NCI-H2227 treated with DMSO at 0.1 percent for 48 hours (cell line): ENCODE measurements around the gene EIF2B2.

Source experiments
- DNase-seq: peaks from one replicate; lab custom pipeline; 2025; lab: John Stamatoyannopoulos, UW

The EIF2B2 gene

DNA sequence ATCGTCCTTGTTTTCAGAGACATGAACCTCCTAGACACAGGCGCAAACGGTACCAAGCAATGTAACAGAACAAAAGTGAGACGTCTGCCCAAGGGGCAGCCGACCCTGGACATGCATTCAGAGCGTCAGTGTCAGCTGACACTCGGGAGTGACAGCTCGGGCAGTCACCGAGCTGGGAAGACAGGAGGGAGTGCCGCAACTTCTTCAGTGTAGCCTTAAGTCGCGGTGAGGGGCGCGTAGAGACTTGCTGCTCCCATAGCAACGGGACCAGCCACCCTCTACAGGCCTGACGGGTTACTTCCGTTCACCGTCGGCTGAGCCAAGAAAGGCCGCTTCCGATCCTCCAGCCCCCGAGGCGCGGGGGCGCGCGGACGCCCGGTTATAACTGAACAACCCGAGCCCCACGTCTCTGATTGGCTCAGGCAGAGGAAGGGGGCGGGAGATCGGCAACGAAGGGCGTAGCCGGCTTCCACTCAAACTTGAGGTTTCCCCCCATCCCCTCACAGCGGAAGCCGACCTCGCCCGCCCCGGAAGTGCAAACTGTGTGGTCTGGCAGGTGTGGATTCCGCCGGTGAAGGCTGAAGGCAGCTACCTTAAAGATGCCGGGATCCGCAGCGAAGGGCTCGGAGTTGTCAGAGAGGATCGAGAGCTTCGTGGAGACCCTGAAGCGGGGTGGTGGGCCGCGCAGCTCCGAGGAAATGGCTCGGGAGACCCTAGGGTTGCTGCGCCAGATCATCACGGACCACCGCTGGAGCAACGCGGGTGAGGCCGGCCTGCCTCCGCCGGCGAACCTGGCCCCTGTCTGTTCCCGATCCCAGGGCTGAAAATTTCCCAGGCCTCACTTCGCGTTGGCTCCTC is at the start of gene EIF2B2:
EIF2B2 (plus strand) TSS at position 530 of the 858 bp plus-strand sequence; CDS start at position 600, 70 bp downstream.
- peak; percentile 90 for DNase-seq

DNA sequence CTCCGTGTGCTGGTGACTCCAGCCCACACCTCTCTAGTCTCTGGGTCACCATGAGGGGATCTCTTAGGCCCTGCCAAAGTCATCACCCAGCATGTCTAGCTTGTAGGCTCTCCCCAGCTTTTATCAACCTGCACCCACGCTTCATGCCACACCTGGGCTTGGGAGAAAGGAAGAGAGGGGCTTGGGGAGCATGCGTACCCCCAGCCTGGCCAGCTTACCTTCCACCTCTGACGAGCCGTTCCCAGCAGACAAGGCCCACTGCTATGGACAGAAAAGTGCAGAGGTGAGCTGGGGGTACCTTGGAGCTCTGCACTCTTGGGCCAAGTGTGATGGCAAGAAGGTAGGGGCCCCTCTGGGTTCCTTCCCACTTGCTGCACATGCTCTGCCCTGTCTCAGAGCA is 49.0 kb upstream of the EIF2B2 start:
- no peak for DNase-seq

- peak; percentile 48 for DNase-seq
Observed at GRCh38 chr14:74954232-74954946, 48.3 kb upstream of the EIF2B2 start.

GRCh38 chr14:74954947-74955228 is 47.8 kb upstream of the EIF2B2 start:
- DNase-seq, result no peak

DNA sequence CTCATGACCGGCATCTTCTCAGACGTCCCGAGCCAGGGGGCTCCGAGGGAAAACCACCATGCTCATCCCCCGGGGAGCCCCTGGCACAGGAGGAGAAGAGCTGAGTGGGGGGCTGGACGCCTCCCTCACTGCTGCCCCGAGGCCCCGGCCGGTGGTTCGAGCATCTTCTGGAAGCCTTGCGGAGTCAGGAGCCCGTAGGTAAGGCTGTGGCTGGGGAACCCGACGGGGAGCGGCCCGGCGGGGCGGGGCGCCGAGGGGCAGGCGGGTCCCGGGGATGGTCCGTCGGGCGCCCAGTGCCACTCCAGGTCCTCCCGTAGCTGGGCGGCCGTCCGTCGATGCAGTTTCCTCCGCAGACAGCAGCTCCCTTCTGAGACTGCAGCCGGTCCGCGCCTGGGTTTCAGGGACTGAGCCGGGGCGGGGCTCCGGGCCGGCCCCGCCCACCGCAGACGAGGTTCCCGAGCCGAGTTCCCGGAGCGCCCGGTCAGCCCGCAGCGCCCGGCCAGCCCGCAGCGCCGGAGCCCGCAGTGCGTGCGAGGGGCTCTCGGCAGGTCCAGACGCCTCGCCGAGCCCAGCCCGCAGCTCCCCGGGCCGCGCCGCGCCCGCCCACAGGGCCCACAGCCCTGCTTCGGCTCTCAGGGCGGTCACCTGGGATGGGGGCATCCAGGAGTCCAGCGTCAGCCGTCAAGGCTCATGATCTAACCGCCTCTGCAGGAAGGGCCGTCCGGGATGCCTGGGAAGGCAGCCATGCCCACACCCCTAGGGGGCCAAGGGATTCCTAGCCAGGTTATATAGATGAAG is 47.3 kb upstream of the EIF2B2 start, which contains the start of gene PGF:
PGF (minus strand) TSS at position 369 of the 798 bp plus-strand sequence; CDS start at position 14, 355 bp downstream.
- DNase-seq, result peak; percentile 24

DNA sequence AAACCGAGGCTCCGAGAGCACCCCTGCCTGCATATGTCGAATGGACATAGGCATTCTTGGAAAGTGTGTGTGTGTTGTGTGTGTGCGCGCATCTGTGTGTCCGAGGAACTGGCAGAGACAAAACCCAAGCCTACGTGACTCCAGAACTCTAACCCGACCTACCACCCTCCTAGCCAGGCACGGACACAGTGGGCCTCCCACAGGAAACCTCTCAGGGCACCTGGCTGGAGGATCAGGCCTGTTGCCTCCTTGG is 46.8 kb upstream of the EIF2B2 start:
- DNase-seq, result no peak

- no peak for DNase-seq
Observed at GRCh38 chr14:74956280-74957072, 46.2 kb upstream of the EIF2B2 start.

GRCh38 chr14:74959596-74960180 is 43.0 kb upstream of the EIF2B2 start:
- DNase-seq, result no peak

GRCh38 chr14:74960736-74961135 is 42.0 kb upstream of the EIF2B2 start:
- DNase-seq, result no peak

- no peak for DNase-seq
Observed at GRCh38 chr14:74961238-74961911, 41.3 kb upstream of the EIF2B2 start.

GRCh38 chr14:74962046-74962445 is 40.7 kb upstream of the EIF2B2 start:
- DNase-seq, result no peak

DNA sequence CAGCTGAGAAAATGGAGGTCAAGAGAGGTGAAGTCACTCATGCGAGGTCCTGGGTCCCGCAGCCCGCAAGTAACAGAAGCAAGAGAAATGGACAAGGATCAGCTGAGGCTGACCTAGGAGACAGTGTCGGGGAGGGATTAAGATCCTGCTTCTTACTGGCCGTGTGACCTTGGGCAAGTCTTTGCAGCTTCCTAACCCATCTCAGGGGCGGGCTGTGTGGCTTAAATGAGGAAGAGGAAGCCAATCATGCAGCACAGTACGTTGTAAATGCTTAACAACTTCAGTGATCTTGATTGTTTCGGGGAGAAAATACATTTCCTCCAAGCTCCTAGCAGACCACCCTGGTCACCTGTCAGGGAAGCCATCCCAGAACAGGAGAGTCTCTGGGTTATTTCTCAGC is 40.2 kb upstream of the EIF2B2 start:
- DNase-seq, result no peak

DNA sequence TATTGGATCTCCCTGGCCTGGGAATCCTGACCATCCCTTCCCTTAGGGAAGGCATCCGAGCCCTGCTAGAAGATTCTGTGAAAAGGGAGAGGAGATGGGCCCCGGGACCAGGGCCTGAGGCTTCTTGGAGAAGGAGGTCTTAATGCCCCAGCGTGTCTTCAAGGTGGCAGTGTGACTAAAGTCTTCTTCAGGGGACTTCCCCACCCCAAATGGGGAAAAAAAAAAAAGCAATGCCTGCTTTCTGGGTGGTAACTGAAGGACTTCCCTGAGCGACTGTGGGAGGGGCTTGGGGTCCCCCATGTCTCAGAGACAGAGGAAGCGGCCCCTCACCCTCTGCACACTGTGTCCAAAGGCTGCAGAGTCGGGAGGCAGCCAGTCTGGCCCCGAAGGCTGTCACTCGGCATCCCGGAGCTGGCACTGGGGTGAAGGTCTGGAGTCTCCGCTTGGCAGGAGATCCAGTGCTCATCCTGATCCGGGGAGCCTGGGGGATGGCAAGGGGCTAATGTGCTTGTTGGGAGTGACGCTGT is 39.5 kb upstream of the EIF2B2 start:
- DNase-seq, result no peak

- DNase-seq, result no peak
Observed at GRCh38 chr14:74963705-74964271, 38.9 kb upstream of the EIF2B2 start.

DNA sequence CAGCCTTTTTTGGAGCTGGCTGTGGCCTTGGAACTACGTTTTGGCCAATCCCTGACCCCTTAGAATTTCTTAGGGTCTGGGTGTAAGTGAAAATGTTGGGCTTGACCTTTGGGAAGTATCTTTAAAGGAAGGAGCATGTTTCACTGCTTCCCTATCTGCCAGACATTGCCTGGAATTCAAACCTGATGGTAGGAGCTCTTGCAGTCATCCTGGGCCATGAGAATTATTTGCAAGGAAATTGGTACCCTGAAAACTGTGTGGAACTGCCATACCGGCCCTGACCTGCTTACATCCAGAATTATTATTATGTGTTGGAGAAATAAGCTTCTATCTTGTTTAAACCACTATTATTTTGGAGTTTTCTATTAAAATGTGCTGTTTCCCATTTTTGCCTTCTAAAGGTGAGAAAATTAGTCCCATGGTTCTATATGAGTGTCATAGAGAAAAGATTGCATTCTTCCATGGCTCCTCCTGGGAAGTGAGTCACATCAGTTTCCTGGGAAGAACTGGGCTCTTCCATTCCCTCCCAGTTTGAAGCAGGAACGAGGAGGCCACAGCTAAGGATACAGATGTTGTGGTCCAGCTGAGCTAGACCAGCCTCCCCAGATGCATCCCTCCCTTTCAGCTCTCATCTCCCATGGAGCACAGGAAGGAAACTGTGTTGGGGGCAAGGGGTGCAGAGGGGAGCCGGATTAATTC is 37.8 kb upstream of the EIF2B2 start:
- DNase-seq, result no peak

DNA sequence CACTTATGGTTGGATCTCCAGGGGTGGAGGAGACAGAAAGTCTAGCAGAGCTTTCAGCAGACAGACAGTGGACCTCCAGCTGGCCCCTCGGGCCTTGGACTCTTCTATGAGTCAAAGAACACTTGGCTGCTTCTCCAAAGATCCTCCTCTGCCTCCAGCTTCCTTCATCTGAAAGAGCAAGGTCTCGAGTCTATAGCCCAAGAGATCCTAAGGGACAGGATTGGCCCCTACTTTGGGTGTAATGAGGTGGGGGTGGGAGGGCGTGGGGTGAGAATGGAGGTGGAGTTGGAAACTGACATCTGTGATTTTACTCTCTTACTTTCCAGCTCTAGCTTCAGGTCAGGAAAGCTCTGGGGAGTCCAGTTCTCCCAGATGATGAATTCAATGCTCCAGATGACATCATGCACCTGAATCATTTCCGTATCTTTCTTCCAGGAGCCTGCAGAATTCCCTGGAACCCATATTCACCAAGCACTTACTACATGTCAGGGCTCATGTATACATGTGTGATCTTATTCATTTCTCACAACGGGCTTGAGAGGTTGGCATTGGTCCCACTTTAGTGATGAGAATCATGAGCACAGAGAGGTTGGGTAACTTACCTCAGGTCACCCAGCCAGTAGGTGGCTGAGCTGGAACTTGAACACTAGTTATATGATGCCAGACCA is 37.1 kb upstream of the EIF2B2 start:
- DNase-seq, result no peak

DNA sequence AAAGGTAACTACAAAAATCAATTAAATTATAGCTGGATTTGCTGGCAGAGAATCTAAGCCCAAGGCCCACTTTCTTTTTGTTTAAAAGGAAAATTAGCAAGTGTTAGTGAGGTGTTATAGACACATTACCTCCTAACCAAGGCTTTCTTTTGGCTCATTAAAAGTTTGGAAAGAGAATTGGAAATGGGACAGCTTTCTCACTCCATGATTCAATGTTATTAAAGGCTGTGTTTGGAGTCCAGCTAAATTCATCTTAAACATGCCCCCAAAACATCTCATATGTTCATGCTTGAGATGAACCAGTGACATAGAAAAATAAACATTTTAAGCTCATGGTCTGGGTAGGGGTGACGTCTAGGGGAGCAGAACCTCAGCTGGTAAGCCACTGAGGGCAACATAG is 33.9 kb upstream of the EIF2B2 start:
- no peak for DNase-seq

- DNase-seq, result no peak
Observed at GRCh38 chr14:74973003-74973653, 29.6 kb upstream of the EIF2B2 start.

DNA sequence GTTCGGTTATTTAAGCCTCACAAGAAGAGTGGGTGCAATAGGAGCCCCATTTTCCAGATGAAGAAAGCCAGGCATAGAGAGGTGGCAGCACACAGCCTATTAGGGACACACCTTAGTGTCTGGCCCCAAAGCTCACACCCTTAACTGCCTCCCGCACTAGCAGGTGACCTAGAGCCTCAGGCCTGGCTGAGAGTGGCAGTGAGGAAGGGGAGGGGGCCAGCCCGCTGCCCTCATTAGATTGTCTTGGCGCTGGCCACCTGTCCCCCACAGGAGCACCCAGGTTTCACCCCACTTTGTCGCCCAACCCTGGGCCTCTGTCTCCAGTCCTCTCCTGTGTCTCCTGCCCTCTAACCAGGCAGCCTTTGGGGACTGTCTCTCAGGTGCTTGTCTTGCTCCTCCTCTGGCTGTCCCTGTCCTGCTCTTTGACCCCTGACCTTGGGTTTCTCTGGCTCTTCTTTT is 28.8 kb upstream of the EIF2B2 start:
- DNase-seq, result no peak
